Stimulated activated CD8-positive, alpha-beta memory T cell treated with anti-CD3 and anti-CD28 coated beads, Interleukin-7, amount 100 ng/mL, for 48 hours (primary cell): ENCODE measurements around the gene IFITM1.
"Not testable (repeated sequence)": the region's sequence is repeated elsewhere in the genome, so short reads cannot be mapped to it uniquely, and the experiment has no call there.

ENCODE experiments used
- DNase-seq, 2 donors: peaks; one replicate each; pipeline ENCODE4 v3.0.0-alpha.2; 2020; ENCODE audit warnings: low read depth in 1 of 2; ENCODE audit errors: extremely low read depth in 1 of 2

IFITM1 gene

DNA sequence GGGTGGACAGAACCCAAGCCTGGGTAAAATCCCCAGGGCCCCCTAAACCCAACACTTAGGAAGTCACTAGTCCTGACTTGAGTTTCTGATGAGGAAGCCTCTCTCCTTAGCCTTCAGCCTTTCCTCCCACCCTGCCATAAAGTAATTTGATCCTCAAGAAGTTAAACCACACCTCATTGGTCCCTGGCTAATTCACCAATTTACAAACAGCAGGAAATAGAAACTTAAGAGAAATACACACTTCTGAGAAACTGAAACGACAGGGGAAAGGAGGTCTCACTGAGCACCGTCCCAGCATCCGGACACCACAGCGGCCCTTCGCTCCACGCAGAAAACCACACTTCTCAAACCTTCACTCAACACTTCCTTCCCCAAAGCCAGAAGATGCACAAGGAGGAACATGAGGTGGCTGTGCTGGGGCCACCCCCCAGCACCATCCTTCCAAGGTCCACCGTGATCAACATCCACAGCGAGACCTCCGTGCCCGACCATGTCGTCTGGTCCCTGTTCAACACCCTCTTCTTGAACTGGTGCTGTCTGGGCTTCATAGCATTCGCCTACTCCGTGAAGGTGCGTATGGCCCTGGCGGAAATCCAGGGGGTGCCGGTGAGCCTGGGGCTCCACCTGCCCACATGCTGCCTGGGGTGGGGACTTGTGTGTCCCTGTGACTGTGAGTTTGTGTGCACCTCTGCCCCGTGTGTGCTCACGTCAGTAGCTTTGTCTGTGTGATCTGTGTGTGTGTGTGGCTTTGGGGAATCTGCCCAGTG lies at the start of gene IFITM1:
IFITM1 (plus strand) TSS at position 254 of the 767 bp plus-strand sequence; CDS start at position 385, 131 bp downstream.
- no peak for DNase-seq

DNA sequence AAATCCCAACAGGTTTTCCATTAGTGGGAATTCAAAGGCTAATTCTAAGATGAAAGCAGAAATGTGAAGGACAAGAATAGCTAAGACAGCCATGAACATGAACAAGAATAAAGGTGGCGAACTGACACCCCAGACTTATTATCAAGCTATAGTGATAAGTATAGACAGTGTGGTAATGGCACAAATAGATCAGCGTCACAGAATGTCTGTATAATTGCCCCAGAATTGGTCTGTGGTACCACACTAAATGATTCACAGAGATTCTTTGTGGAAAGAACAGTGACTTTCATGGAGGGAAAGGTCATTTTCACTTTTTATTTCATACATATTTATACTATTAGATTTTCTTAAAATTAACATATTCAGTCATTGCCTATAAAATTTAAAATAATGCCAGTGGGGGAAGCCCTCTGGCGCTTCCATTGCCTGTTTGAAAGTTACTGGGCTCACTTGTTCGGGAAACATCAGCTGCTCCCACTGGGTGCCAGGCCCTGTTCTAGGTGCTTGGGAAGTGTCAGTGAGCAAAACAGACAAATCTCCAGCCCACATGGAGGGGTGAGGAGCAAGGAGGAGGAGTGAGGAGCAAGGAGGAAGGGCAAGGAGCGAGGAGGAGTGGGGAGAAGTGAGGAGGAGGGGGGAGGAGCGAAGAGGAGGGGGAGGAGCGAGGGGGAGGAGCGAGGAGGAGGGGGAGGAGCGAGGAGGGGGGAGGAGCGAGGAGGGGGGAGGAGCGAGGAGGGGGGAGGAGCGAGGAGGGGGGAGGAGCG lies 47.0 kb upstream of the IFITM1 start:
- DNase-seq: no peak

- DNase-seq: no peak
Observed at GRCh38 chr11:267491-267994, 46.3 kb upstream of the IFITM1 start.

DNA sequence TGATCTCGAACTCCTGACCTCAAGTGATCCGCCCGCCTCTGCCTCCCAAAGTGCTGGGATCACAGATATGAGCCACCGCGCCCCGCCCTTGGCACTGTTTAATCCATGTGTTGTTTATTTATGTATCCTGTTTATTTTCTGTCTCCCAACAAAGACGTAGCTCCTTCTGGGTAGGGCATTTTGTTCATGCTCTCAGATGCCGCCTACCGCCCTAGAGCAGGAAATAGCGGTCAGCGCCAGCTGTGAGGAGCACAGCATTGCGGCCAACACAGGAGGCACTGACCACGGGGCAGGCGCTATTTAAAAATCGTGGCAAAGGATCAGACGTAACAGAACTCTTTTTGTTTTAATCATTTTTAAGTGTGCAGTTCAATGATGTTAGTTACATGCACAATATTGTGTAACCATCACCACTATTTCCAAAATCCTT lies 45.1 kb upstream of the IFITM1 start:
- DNase-seq: not testable (repeated sequence)

- no peak for DNase-seq
Observed at GRCh38 chr11:269146-269890, 44.5 kb upstream of the IFITM1 start.

- no peak for DNase-seq
Observed at GRCh38 chr11:270451-271318, 43.2 kb upstream of the IFITM1 start.

GRCh38 chr11:271319-271715 lies 42.5 kb upstream of the IFITM1 start:
- no peak for DNase-seq

- DNase-seq: no peak
Observed at GRCh38 chr11:272195-272930, 41.5 kb upstream of the IFITM1 start.

- DNase-seq: no peak
Observed at GRCh38 chr11:272931-273198, 41.0 kb upstream of the IFITM1 start.

DNA sequence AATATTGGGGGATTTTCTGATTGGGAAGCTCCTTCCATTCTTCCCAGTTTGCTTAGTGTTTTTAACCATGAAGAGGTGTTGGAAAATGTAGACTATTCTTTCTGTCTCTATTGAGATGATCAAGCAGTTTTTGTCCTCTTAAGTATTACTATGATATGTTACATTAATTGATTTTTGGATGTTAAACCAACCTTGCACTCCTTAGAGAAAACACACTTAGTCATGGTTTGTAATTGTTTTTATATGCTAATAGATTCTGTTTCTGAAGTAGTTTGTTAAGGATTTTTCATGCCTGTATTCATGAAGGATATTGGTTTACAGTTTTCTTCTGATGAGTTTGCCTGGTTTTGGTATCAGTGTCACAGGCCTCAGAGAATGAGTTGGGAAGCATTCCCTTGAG lies 37.6 kb upstream of the IFITM1 start:
- DNase-seq: no peak

DNA sequence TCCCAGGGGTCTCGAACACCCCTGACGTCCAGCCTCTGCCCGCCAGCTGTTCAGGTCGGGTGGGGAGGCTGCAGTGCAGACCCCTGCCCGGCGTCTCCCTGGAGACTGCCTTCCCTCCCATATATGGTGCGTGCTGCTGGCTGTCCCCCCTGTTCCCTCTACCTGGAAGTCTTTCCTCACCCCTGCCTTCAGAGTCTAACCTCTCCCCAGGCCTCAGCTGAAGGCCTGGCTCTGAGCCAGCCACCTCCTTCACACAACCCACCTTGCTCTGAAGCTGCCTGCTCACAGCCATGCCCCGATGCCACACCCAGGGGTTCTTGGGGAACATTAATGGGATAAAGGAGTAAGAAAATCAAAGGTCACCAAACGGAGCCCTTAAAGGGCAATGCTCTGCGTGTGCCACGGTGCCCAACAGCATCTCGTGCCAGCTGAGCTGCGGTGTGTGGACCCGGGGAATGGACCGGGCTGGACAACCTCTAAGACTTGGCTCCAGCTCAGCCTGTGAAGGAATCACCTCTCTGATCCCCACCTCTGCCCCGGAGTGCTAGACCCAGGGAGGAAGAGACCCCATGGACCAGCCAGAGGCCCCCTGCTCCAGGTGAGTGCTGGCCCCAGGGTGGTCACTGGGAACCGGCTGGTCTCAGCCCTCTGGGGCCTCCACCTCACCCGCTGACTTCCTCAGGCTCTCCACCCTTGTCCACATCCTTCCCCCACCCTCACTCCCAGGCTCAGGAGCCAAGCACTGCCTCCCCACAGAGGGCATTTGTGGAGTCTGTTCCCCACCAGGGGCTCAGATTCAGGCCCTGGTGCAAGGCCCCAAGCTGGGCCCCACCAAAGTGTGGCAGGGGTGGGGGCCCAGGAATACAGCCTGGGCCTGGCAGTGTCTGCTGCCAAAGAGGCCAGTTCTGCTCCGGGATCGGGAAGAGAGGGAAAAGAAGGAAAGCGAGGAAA lies 35.6 kb upstream of the IFITM1 start, which contains the start of gene NLRP6:
NLRP6 (plus strand) TSS at position 407 of the 951 bp plus-strand sequence; CDS start at position 570, 163 bp downstream.
- no peak for DNase-seq

DNA sequence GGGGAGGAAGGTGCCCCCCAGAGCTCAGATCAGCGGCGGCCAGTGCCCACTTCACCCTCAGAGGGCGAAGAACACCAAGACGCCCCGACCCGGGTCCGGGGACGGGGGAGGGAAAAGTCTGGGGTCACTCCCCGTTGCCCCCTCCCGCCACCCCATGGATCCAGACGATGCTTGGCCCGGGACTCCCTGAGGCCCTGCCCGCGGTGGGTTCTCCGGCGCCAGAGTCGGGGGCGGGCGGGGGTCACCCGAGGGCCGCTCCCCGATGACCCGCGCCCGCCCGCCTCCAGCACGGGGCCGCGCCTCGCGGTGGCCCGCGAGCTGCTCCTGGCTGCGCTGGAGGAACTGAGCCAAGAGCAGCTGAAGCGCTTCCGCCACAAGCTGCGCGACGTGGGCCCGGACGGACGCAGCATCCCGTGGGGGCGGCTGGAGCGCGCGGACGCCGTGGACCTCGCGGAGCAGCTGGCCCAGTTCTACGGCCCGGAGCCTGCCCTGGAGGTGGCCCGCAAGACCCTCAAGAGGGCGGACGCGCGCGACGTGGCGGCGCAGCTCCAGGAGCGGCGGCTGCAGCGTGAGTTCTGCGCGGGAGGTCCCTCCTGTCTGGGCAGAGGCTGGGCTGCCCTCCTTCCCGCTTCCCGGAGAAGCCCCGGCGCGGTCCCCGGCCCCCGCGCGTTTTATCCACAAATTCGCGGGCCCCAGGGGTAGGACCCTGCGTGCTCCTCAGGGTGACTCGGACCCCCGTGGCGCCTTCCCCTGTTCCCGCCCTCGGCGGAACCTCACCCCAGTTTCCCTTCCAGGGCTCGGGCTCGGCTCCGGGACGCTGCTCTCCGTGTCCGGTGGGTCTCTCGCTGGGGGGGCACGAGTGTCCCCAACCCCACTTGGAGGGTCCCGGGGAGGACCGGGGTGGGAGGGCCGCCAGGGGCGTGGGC lies 34.5 kb upstream of the IFITM1 start:
- DNase-seq: no peak

DNA sequence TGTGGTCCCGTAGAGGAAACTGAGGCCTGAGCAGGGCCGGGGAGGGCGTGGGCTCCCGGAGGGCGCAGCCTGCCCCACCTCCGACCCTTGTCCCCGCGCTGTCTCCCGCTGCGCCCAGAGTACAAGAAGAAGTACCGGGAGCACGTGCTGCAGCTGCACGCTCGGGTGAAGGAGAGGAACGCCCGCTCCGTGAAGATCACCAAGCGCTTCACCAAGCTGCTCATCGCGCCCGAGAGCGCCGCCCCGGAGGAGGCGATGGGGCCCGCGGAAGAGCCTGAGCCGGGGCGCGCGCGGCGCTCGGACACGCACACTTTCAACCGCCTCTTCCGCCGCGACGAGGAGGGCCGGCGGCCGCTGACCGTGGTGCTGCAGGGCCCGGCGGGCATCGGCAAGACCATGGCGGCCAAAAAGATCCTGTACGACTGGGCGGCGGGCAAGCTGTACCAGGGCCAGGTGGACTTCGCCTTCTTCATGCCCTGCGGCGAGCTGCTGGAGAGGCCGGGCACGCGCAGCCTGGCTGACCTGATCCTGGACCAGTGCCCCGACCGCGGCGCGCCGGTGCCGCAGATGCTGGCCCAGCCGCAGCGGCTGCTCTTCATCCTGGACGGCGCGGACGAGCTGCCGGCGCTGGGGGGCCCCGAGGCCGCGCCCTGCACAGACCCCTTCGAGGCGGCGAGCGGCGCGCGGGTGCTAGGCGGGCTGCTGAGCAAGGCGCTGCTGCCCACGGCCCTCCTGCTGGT lies 33.7 kb upstream of the IFITM1 start:
- no peak for DNase-seq

DNA sequence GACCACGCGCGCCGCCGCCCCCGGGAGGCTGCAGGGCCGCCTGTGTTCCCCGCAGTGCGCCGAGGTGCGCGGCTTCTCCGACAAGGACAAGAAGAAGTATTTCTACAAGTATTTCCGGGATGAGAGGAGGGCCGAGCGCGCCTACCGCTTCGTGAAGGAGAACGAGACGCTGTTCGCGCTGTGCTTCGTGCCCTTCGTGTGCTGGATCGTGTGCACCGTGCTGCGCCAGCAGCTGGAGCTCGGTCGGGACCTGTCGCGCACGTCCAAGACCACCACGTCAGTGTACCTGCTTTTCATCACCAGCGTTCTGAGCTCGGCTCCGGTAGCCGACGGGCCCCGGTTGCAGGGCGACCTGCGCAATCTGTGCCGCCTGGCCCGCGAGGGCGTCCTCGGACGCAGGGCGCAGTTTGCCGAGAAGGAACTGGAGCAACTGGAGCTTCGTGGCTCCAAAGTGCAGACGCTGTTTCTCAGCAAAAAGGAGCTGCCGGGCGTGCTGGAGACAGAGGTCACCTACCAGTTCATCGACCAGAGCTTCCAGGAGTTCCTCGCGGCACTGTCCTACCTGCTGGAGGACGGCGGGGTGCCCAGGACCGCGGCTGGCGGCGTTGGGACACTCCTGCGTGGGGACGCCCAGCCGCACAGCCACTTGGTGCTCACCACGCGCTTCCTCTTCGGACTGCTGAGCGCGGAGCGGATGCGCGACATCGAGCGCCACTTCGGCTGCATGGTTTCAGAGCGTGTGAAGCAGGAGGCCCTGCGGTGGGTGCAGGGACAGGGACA lies 32.9 kb upstream of the IFITM1 start:
- no peak for DNase-seq

- no peak for DNase-seq
Observed at GRCh38 chr11:281486-282161, 32.2 kb upstream of the IFITM1 start.

DNA sequence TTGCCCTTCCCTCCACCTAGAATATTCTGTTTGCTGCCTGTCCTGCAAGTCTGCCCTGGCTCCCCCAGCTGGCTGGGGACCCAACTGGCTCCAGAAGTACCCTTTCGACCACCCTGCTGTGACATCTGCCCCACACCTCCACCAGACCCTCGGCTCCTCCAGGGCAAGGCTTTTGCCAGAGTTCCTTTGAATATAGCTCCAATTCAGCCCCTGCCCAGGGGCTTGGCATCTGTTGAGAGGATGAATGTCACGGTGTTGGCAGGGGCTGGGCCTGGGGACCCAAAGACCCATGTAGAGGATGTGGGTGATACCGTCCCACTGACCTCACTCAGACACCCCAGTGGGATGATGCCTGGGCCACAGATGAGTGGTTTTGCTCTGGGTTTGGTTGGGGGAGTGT lies 31.7 kb upstream of the IFITM1 start:
- no peak for DNase-seq
